Measurements from ENCODE around the gene ELMOD1. TPM values are rescaled to one million over a fixed set of nuclear protein-coding genes. Genes with fewer than 3 reads are reported as not detected.

Gene ELMOD1
- total and polyA plus RNA-seq, 2 donors (not counting 3 experiments of a cell fraction or from before 2014, with no cell fraction given): 1.6 to 2.4 TPM

- Histone ChIP-seq H3K79me2 (ENCODE audit: control insufficient read depth, insufficient read depth, low read length) (no peaks in the 10 kb centered on the region), H3K27me3 (ENCODE audit: control insufficient read depth in 2 of 2, insufficient read depth in 2 of 2, low read length in 2 of 2) (peaks cover 2 to 7% of the 10 kb centered on the region in 2 experiments), H3K4me2 (ENCODE audit: insufficient read depth, low read length) (no peak overlapping the region), H3K9me1 (replicated peaks; ENCODE audit: control insufficient read depth, extremely low read depth, insufficient read depth, low read length) (no peaks in the 10 kb centered on the region), H3K4me3 (replicated peaks in 1 of 3; ENCODE audit: insufficient read depth in 1 of 3, low read depth in 1 of 3, low read length in 3 of 3) (no peak overlapping the region), H4K20me1 (replicated peaks; ENCODE audit: control insufficient read depth, extremely low read depth, insufficient read depth, low read length) (no peaks in the 10 kb centered on the region), H3K27ac (ENCODE audit: insufficient read depth, low read depth, low read length) (no peak overlapping the region), H3K4me1 (ENCODE audit: control insufficient read depth, extremely low read depth, insufficient read depth, low read length) (no peaks in the 10 kb centered on the region), H3K9ac (replicated peaks; ENCODE audit: extremely low read depth, insufficient read depth, low read length) (no peak overlapping the region), H2AFZ (ENCODE audit: low read depth, low read length) (no peak overlapping the region), H3K36me3 (ENCODE audit: control insufficient read depth in 2 of 2, extremely low read depth in 1 of 2, insufficient read depth in 2 of 2, low read length in 2 of 2) (no peaks in the 10 kb centered on the region), H3K9me3 (replicated peaks; ENCODE audit: control insufficient read depth, insufficient read depth, low read length) (no peaks in the 10 kb centered on the region)
- no TSS peak for BruUV-seq (replicated peaks)
- intact Hi-C loops (cut with micrococcal nuclease): no loop called here
- FAIRE-seq (no peak), DNase-seq (ENCODE audit: low read depth, low spot score) (no peak)
- POLR2A ChIA-PET: no interaction called here
- CTCF ChIA-PET: interaction anchor here (1.4 kb wide), 1 partner anchor 67 kb away, joined by 3 read pairs; no protein-coding TSS in a partner anchor
- no peak for TF ChIP-seq CTCF (IDR thresholded peaks at IDR 0.05; ENCODE audit: extremely low read depth in 1 of 2, insufficient read depth in 1 of 2, low read depth in 1 of 2, low read length in 2 of 2)
- TF ChIP-seq MAX (IDR thresholded peaks at IDR 0.05; ENCODE audit: insufficient read depth, insufficient read length): no peak
- TF ChIP-seq MYC (IDR thresholded peaks at IDR 0.05; ENCODE audit: low read depth, low read length): no peak
- TF ChIP-seq FOS (IDR thresholded peaks at IDR 0.05; ENCODE audit: borderline replicate concordance, insufficient read depth, low read length): no peak
- no peak for TF ChIP-seq POLR2AphosphoS5 (IDR thresholded peaks at IDR 0.05; ENCODE audit: insufficient read depth, low read depth, low read length)
- no peak for TF ChIP-seq POLR2A (IDR thresholded peaks at IDR 0.05; ENCODE audit: low read depth, low read length)
- no peak for TF ChIP-seq JUN (IDR thresholded peaks at IDR 0.05; ENCODE audit: borderline replicate concordance, insufficient read depth, insufficient read length, low read depth)
- no peak for TF ChIP-seq GATA2 (IDR thresholded peaks at IDR 0.05; ENCODE audit: insufficient read depth, insufficient read length, low read depth, low read length)
- no peak for TF ChIP-seq EZH2 (IDR thresholded peaks at IDR 0.05; ENCODE audit: borderline replicate concordance, low read depth, low read length, severe bottlenecking)
- dilution Hi-C loops (cut with MboI; ENCODE audit: extremely low pct_ligation_motif_present, low sequenced_read_pairs): no loop called here
Measured at GRCh38 chr11:107704451-107704850, 113.5 kb downstream of the ELMOD1 start.

Data from endothelial cell of umbilical vein (primary cell).